Left hindlimb (tissue), 1 donor: ENCODE results near the gene PLCB3.

Source experiments
- DNase-seq: peaks from one replicate; pipeline ENCODE4 v3.0.0-alpha.2; 2018

The PLCB3 gene

GRCh38 chr11:64251016-64251752 lies at the start of gene PLCB3:
Gene PLCB3 (plus strand): TSS chr11:64251530. CDS start chr11:64251650, 120 bp downstream.
- DNase-seq = no peak

GRCh38 chr11:64201543-64201942 lies 49.8 kb upstream of the PLCB3 start:
- no peak for DNase-seq

- DNase-seq = no peak
These were observed 48.3 kb upstream of the PLCB3 start for GRCh38 chr11:64202992-64203391.

GRCh38 chr11:64203421-64204079 lies 47.8 kb upstream of the PLCB3 start:
- no peak for DNase-seq

- DNase-seq = no peak
These were observed 47.3 kb upstream of the PLCB3 start for GRCh38 chr11:64204080-64204440.

- peak; percentile 82 for DNase-seq
These were observed 46.8 kb upstream of the PLCB3 start for GRCh38 chr11:64204464-64204989.

- no peak for DNase-seq
These were observed 44.7 kb upstream of the PLCB3 start, which contains the start of gene FERMT3 for GRCh38 chr11:64206457-64207255. Gene FERMT3 (plus strand): TSS chr11:64206721. CDS start chr11:64207365, 644 bp downstream.

- DNase-seq = peak; percentile 57
These were observed 43.9 kb upstream of the PLCB3 start for GRCh38 chr11:64207256-64208085.

- DNase-seq = no peak
These were observed 43.1 kb upstream of the PLCB3 start for GRCh38 chr11:64208086-64208795.

- no peak for DNase-seq
These were observed 42.4 kb upstream of the PLCB3 start for GRCh38 chr11:64208796-64209562.

- no peak for DNase-seq
These were observed 41.8 kb upstream of the PLCB3 start for GRCh38 chr11:64209563-64209843.

- DNase-seq = no peak
These were observed 40.9 kb upstream of the PLCB3 start for GRCh38 chr11:64210301-64211020.

- no peak for DNase-seq
These were observed 40.0 kb upstream of the PLCB3 start for GRCh38 chr11:64211181-64211872.

GRCh38 chr11:64216879-64217278 lies 34.5 kb upstream of the PLCB3 start:
- DNase-seq = no peak

GRCh38 chr11:64218628-64219353 lies 32.5 kb upstream of the PLCB3 start:
- no peak for DNase-seq

- no peak for DNase-seq
These were observed 32.0 kb upstream of the PLCB3 start for GRCh38 chr11:64219354-64219684.

GRCh38 chr11:64219755-64220154 lies 31.6 kb upstream of the PLCB3 start:
- peak; percentile 27 for DNase-seq

GRCh38 chr11:64220271-64220670 lies 31.1 kb upstream of the PLCB3 start:
- no peak for DNase-seq

- DNase-seq = no peak
These were observed 30.5 kb upstream of the PLCB3 start for GRCh38 chr11:64220798-64221197.
